GM18526 (cell line): ENCODE measurements around the gene RNF138.

ENCODE experiments used
- POLR2A ChIP-seq: IDR thresholded peaks from 3 replicates; pipeline ENCODE4 v1.6.1; 2011; ENCODE audit not compliant: insufficient read length; ENCODE audit errors: extremely low read depth

Gene RNF138

GRCh38 chr18:32091724-32092421 is at the start of gene RNF138:
TSS of gene RNF138 (plus strand) at chr18:32091874. CDS start at chr18:32092777, 903 bp downstream.
- peak; percentile 53 for TF ChIP-seq POLR2A

- TF ChIP-seq POLR2A, result no peak
Observed at GRCh38 chr18:32042337-32042736, 49.3 kb upstream of the RNF138 start.

GRCh38 chr18:32048507-32049091 is 43.1 kb upstream of the RNF138 start:
- no peak for TF ChIP-seq POLR2A

- no peak for TF ChIP-seq POLR2A
Observed at GRCh38 chr18:32049393-32050171, 42.1 kb upstream of the RNF138 start.

- no peak for TF ChIP-seq POLR2A
Observed at GRCh38 chr18:32056613-32057358, 34.9 kb upstream of the RNF138 start.

GRCh38 chr18:32057624-32058165 is 34.0 kb upstream of the RNF138 start:
- no peak for TF ChIP-seq POLR2A

- no peak for TF ChIP-seq POLR2A
Observed at GRCh38 chr18:32060026-32060425, 31.6 kb upstream of the RNF138 start.

GRCh38 chr18:32067375-32068167 is 24.1 kb upstream of the RNF138 start:
- no peak for TF ChIP-seq POLR2A

- no peak for TF ChIP-seq POLR2A
Observed at GRCh38 chr18:32072321-32072720, 19.4 kb upstream of the RNF138 start.

- TF ChIP-seq POLR2A, result no peak
Observed at GRCh38 chr18:32074206-32074605, 17.5 kb upstream of the RNF138 start.

GRCh38 chr18:32078845-32079244 is 12.8 kb upstream of the RNF138 start:
- no peak for TF ChIP-seq POLR2A

GRCh38 chr18:32081881-32082280 is 9.8 kb upstream of the RNF138 start:
- no peak for TF ChIP-seq POLR2A

GRCh38 chr18:32083781-32084180 is 7.9 kb upstream of the RNF138 start:
- no peak for TF ChIP-seq POLR2A

GRCh38 chr18:32086881-32087280 is 4.8 kb upstream of the RNF138 start:
- TF ChIP-seq POLR2A, result no peak
